ENCODE measurements around the gene BTN3A1.
"Not testable (repeated sequence)": the region's sequence is repeated elsewhere in the genome, so short reads cannot be mapped to it uniquely, and the experiment has no call there.

DNA sequence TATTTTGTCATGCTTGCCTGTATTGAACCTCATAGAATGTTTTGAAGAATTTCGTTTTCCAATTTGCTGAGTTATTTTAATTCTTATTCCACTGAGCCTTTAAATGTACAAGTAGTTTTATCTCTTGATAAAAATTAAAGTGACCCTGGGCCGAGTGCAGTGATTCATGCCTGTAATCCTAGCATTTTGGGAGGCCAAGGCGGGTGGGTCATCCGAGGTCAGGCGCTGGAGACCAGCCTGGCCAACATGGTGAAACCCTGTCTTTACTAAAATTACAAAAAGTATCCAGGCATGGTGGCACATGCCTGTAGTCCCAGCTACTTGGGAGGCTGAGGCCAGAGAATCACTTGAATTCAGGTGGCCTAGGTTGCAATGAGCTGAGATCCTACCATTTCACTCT lies 59.3 kb downstream of the BTN3A1 start:
- TF ChIP-seq, protein P1, sequence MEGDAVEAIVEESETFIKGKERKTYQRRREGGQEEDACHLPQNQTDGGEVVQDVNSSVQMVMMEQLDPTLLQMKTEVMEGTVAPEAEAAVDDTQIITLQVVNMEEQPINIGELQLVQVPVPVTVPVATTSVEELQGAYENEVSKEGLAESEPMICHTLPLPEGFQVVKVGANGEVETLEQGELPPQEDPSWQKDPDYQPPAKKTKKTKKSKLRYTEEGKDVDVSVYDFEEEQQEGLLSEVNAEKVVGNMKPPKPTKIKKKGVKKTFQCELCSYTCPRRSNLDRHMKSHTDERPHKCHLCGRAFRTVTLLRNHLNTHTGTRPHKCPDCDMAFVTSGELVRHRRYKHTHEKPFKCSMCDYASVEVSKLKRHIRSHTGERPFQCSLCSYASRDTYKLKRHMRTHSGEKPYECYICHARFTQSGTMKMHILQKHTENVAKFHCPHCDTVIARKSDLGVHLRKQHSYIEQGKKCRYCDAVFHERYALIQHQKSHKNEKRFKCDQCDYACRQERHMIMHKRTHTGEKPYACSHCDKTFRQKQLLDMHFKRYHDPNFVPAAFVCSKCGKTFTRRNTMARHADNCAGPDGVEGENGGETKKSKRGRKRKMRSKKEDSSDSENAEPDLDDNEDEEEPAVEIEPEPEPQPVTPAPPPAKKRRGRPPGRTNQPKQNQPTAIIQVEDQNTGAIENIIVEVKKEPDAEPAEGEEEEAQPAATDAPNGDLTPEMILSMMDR (IDR thresholded peaks at IDR 0.05; ENCODE audit: low read depth, low read length) = not testable (repeated sequence)
- TF ChIP-seq EZH2phosphoT487 (IDR thresholded peaks at IDR 0.05; ENCODE audit: low read depth) = not testable (repeated sequence)
